ENCODE data around the gene JMY.

DNA sequence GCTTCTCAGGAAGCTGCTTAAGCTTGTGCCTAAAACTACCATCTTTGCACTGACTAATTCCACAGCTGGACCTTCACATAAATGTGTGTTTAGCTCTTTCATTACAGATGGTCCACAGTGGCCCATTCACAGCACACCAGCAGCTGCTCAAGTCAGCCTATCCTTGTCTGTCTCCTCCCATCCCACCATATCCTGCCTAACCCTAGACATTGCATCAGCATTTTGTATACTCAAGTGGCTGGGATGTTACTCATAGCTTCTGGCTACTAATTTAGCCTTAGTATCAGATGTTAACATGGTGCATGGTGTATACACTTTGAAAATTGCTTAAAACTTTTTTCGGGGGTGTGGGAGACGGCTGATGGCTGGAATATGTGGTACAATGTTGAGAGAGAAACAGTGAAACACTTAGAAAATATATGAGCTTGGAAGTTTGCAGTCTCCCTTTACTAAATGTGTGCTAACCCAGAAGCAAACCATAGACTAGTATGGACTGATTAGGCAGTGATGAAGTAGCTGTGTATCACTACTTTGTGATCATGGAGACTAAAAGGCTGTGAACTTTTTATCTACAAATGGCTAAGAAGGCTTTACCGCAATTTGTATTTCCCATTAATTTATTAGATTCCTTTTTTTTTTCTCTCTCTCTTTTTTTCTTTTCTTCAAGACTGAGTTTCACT lies 83.1 kb downstream of the JMY start:
- TF ChIP-seq FOXP2 (optimal IDR thresholded peaks at IDR 0.05; ENCODE audit: control extremely low read depth, extremely low read length, insufficient read depth) (no peak), EZH2 (IDR thresholded peaks at IDR 0.05) (no peak), POLR2AphosphoS5 (IDR thresholded peaks at IDR 0.05; ENCODE audit: borderline replicate concordance, low read depth, low read length) (no peak)
